ENCODE results near the gene HOXB5.

The HOXB5 gene

GRCh38 chr17:48612456-48612853 lies 18.9 kb upstream of the HOXB5 start:
- Histone ChIP-seq H3K36me3 (ENCODE audit: control insufficient read depth in 2 of 2, insufficient read depth in 1 of 2, low read length in 2 of 2) (peaks cover 3% of the 10 kb centered on the region in 2 experiments), H3K9me3 (ENCODE audit: control insufficient read depth, insufficient read depth, low read depth, low read length) (no peaks in the 10 kb centered on the region), H3K27ac (ENCODE audit: extremely low read depth, low read depth, low read length) (peak overlapping the region; percentile 94), H3K4me3 (ENCODE audit: low read depth, low read length) (peak overlapping the region; percentile 49), H3K4me1 (ENCODE audit: control insufficient read depth, insufficient read depth, low read length) (peaks cover 40% of the 10 kb centered on the region)
- POLR2A ChIA-PET = interaction anchor here (0.6 to 1.4 kb wide), 8 partner anchors 11 to 286 kb away, joined by 3 to 7 read pairs (median 3); no protein-coding TSS in a partner anchor
- CTCF ChIA-PET = interaction anchor here (0.7 to 2.2 kb wide), 10 partner anchors 9 to 397 kb away, joined by 3 to 13 read pairs (median 4); no protein-coding TSS in a partner anchor
- peak; percentile 81 for TF ChIP-seq GLIS1 (tag by site-specific recombination; IDR thresholded peaks at IDR 0.05)
- TF ChIP-seq ZBTB26 (tag by site-specific recombination; optimal IDR thresholded peaks at IDR 0.05) = peak; percentile 41
- TF ChIP-seq ZNF221 (tag by site-specific recombination; IDR thresholded peaks at IDR 0.05; ENCODE audit: borderline replicate concordance) = no peak
- peak; percentile 92 for TF ChIP-seq PRDM6 (tag by site-specific recombination; IDR thresholded peaks at IDR 0.05)
- peak; percentile 65; the same call in 1 of the 2 replicates for TF ChIP-seq ZBTB48 (tag by site-specific recombination; IDR thresholded peaks at IDR 0.05)
- TF ChIP-seq ZFP3 (tag by site-specific recombination; IDR thresholded peaks at IDR 0.05; ENCODE audit: low read depth) = no peak; the same call in 1 of the 2 replicates
- TF ChIP-seq PRDM1 (tag by site-specific recombination; IDR thresholded peaks at IDR 0.05) = peak; percentile 99
- peak; percentile 93 for TF ChIP-seq ZNF398 (tag by site-specific recombination; IDR thresholded peaks at IDR 0.05)
- peak; percentile 81 for TF ChIP-seq SP7 (tag by site-specific recombination; IDR thresholded peaks at IDR 0.05)
- peak; percentile 99 for TF ChIP-seq ZNF596 (tag by site-specific recombination; IDR thresholded peaks at IDR 0.05)
- TF ChIP-seq OVOL3 (tag by site-specific recombination; IDR thresholded peaks at IDR 0.05) = 0 out of 2 replicates have a peak, but pooled peaks have one; percentile 19
- TF ChIP-seq ZNF560 (tag by site-specific recombination; IDR thresholded peaks at IDR 0.05; ENCODE audit: borderline replicate concordance) = no peak
- peak; percentile 1 for TF ChIP-seq PATZ1 (tag by site-specific recombination; IDR thresholded peaks at IDR 0.05)
- TF ChIP-seq FEZF1 (tag by site-specific recombination; IDR thresholded peaks at IDR 0.05) = 0 out of 2 replicates have a peak, but pooled peaks have one; percentile 50
- TF ChIP-seq ZNF394 (tag by site-specific recombination; IDR thresholded peaks at IDR 0.05; ENCODE audit: borderline replicate concordance) = no peak
- TF ChIP-seq KLF16 (tag by site-specific recombination; IDR thresholded peaks at IDR 0.05) = no peak
- TF ChIP-seq GLIS2 (tag by site-specific recombination; IDR thresholded peaks at IDR 0.05) = peak; percentile 8
- peak; percentile 82 for TF ChIP-seq ZNF366 (tag by site-specific recombination; conservative IDR thresholded peaks at IDR 0.05)
- no peak for TF ChIP-seq ZNF350 (tag by site-specific recombination; IDR thresholded peaks at IDR 0.05)
- peak; percentile 49; the same call in 1 of the 2 replicates for TF ChIP-seq ZEB2 (tag by site-specific recombination; IDR thresholded peaks at IDR 0.05)
- TF ChIP-seq KLF9 (tag by site-specific recombination; IDR thresholded peaks at IDR 0.05; ENCODE audit: low read depth) = peak; percentile 16; the same call in 1 of the 2 replicates
- TF ChIP-seq ZNF2 (tag by site-specific recombination; IDR thresholded peaks at IDR 0.05) = peak; percentile 44; the same call in 1 of the 2 replicates
- TF ChIP-seq KLF1 (tag by site-specific recombination; IDR thresholded peaks at IDR 0.05) = no peak
- TF ChIP-seq ZNF654 (tag by site-specific recombination; IDR thresholded peaks at IDR 0.05; ENCODE audit: low read depth) = 0 out of 2 replicates have a peak, but pooled peaks have one; percentile 4
- 0 out of 2 replicates have a peak, but pooled peaks have one; percentile 46 for TF ChIP-seq ZNF639 (tag by site-specific recombination; IDR thresholded peaks at IDR 0.05)
- TF ChIP-seq PRDM4 (tag by site-specific recombination; IDR thresholded peaks at IDR 0.05) = peak; percentile 97
- peak; percentile 82; the same call in 1 of the 2 replicates for TF ChIP-seq ZNF580 (tag by site-specific recombination; IDR thresholded peaks at IDR 0.05)
